HEK293 (cell line): ENCODE measurements around the gene MMAB.

Experiments
- PATZ1 ChIP-seq: fragments of 450-650 bp; formaldehyde crosslinking; IDR thresholded peaks from 2 replicates; pipeline ENCODE4 v1.5.1; 2016; ENCODE audit warnings: missing biosample characterization, missing genetic modification characterization
- ZBTB6 ChIP-seq: fragments of 450-650 bp; formaldehyde crosslinking; IDR thresholded peaks from 2 replicates; pipeline ENCODE4 v1.5.1; 2017; ENCODE audit warnings: missing biosample characterization, missing genetic modification characterization
- ZEB2 ChIP-seq: fragments of 450-650 bp; formaldehyde crosslinking; IDR thresholded peaks from 2 replicates; pipeline ENCODE4 v1.5.1; 2016; ENCODE audit warnings: missing biosample characterization, missing genetic modification characterization
- ZIC2 ChIP-seq: fragments of 450-650 bp; formaldehyde crosslinking; IDR thresholded peaks from 2 replicates; pipeline ENCODE4 v1.5.1; 2016; ENCODE audit warnings: missing biosample characterization, missing genetic modification characterization
- ZNF138 ChIP-seq: fragments of 450-650 bp; formaldehyde crosslinking; IDR thresholded peaks from 2 replicates; pipeline ENCODE4 v1.5.1; 2016; ENCODE audit warnings: missing biosample characterization, missing genetic modification characterization, borderline replicate concordance
- ZNF221 ChIP-seq: fragments of 450-650 bp; formaldehyde crosslinking; IDR thresholded peaks from 2 replicates; pipeline ENCODE4 v1.5.1; 2017; ENCODE audit warnings: missing biosample characterization, missing genetic modification characterization, borderline replicate concordance
- ZNF624 ChIP-seq: fragments of 450-650 bp; formaldehyde crosslinking; IDR thresholded peaks from 2 replicates; pipeline ENCODE4 v1.5.1; 2017; ENCODE audit warnings: missing biosample characterization, missing genetic modification characterization
- TF ChIP-seq, protein P1 (sequence below): fragments of 450-650 bp; formaldehyde crosslinking; IDR thresholded peaks from 2 replicates; pipeline ENCODE4 v1.5.1; 2016; ENCODE audit warnings: missing biosample characterization, missing genetic modification characterization
- TF ChIP-seq, protein P2 (sequence below): fragments of 450-650 bp; formaldehyde crosslinking; conservative IDR thresholded peaks from 2 replicates; pipeline ENCODE4 v1.5.1; 2016; ENCODE audit warnings: low read depth, missing biosample characterization, missing genetic modification characterization
- TF ChIP-seq, protein P3 (sequence below): fragments of 450-650 bp; formaldehyde crosslinking; IDR thresholded peaks from 2 replicates; pipeline ENCODE4 v1.5.1; 2016; ENCODE audit warnings: missing biosample characterization, missing genetic modification characterization, borderline replicate concordance
- TF ChIP-seq, protein P4 (sequence below): fragments of 450-650 bp; formaldehyde crosslinking; conservative IDR thresholded peaks from 2 replicates; pipeline ENCODE4 v1.5.1; 2016; ENCODE audit warnings: low read depth, missing biosample characterization, missing genetic modification characterization

MMAB gene

GRCh38 chr12:109531411-109531810, 41.9 kb downstream of the MMAB start (continued):
- TF ChIP-seq, protein P1, sequence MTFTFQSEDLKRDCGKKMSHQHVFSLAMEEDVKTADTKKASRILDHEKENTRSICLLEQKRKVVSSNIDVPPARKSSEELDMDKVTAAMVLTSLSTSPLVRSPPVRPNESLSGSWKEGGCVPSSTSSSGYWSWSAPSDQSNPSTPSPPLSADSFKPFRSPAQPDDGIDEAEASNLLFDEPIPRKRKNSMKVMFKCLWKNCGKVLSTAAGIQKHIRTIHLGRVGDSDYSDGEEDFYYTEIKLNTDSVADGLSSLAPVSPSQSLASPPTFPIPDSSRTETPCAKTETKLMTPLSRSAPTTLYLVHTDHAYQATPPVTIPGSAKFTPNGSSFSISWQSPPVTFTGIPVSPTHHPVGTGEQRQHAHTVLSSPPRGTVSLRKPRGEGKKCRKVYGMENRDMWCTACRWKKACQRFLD (tag by site-specific recombination): no peak
- TF ChIP-seq, protein P2, sequence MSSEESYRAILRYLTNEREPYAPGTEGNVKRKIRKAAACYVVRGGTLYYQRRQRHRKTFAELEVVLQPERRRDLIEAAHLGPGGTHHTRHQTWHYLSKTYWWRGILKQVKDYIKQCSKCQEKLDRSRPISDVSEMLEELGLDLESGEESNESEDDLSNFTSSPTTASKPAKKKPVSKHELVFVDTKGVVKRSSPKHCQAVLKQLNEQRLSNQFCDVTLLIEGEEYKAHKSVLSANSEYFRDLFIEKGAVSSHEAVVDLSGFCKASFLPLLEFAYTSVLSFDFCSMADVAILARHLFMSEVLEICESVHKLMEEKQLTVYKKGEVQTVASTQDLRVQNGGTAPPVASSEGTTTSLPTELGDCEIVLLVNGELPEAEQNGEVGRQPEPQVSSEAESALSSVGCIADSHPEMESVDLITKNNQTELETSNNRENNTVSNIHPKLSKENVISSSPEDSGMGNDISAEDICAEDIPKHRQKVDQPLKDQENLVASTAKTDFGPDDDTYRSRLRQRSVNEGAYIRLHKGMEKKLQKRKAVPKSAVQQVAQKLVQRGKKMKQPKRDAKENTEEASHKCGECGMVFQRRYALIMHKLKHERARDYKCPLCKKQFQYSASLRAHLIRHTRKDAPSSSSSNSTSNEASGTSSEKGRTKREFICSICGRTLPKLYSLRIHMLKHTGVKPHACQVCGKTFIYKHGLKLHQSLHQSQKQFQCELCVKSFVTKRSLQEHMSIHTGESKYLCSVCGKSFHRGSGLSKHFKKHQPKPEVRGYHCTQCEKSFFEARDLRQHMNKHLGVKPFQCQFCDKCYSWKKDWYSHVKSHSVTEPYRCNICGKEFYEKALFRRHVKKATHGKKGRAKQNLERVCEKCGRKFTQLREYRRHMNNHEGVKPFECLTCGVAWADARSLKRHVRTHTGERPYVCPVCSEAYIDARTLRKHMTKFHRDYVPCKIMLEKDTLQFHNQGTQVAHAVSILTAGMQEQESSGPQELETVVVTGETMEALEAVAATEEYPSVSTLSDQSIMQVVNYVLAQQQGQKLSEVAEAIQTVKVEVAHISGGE (tag by site-specific recombination): no peak
- TF ChIP-seq, protein P3, sequence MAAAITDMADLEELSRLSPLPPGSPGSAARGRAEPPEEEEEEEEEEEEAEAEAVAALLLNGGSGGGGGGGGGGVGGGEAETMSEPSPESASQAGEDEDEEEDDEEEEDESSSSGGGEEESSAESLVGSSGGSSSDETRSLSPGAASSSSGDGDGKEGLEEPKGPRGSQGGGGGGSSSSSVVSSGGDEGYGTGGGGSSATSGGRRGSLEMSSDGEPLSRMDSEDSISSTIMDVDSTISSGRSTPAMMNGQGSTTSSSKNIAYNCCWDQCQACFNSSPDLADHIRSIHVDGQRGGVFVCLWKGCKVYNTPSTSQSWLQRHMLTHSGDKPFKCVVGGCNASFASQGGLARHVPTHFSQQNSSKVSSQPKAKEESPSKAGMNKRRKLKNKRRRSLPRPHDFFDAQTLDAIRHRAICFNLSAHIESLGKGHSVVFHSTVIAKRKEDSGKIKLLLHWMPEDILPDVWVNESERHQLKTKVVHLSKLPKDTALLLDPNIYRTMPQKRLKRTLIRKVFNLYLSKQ (tag by site-specific recombination): no peak
- TF ChIP-seq ZNF138 (tag by site-specific recombination): no peak
- no peak for TF ChIP-seq ZNF221 (tag by site-specific recombination)
- TF ChIP-seq ZBTB6 (tag by site-specific recombination): no peak
- no peak for TF ChIP-seq ZEB2 (tag by site-specific recombination)
- no peak for TF ChIP-seq ZIC2
- TF ChIP-seq ZNF624 (tag by site-specific recombination): no peak
- TF ChIP-seq, protein P4, sequence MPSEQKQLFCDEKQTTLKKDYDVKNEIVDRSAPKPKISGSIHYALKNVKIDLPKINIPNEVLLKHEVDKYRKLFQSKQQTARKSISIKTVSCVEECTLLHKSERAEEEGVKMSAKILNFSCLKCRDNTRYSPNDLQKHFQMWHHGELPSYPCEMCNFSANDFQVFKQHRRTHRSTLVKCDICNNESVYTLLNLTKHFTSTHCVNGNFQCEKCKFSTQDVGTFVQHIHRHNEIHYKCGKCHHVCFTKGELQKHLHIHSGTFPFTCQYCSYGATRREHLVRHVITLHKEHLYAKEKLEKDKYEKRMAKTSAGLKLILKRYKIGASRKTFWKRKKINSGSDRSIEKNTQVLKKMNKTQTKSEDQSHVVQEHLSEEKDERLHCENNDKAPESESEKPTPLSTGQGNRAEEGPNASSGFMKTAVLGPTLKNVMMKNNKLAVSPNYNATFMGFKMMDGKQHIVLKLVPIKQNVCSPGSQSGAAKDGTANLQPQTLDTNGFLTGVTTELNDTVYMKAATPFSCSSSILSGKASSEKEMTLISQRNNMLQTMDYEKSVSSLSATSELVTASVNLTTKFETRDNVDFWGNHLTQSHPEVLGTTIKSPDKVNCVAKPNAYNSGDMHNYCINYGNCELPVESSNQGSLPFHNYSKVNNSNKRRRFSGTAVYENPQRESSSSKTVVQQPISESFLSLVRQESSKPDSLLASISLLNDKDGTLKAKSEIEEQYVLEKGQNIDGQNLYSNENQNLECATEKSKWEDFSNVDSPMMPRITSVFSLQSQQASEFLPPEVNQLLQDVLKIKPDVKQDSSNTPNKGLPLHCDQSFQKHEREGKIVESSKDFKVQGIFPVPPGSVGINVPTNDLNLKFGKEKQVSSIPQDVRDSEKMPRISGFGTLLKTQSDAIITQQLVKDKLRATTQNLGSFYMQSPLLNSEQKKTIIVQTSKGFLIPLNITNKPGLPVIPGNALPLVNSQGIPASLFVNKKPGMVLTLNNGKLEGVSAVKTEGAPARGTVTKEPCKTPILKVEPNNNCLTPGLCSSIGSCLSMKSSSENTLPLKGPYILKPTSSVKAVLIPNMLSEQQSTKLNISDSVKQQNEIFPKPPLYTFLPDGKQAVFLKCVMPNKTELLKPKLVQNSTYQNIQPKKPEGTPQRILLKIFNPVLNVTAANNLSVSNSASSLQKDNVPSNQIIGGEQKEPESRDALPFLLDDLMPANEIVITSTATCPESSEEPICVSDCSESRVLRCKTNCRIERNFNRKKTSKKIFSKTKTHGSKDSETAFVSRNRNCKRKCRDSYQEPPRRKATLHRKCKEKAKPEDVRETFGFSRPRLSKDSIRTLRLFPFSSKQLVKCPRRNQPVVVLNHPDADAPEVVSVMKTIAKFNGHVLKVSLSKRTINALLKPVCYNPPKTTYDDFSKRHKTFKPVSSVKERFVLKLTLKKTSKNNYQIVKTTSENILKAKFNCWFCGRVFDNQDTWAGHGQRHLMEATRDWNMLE (tag by site-specific recombination): no peak
- no peak for TF ChIP-seq PATZ1 (tag by site-specific recombination)
